Measurements from ENCODE around the gene POLR2L.

POLR2L gene

DNA sequence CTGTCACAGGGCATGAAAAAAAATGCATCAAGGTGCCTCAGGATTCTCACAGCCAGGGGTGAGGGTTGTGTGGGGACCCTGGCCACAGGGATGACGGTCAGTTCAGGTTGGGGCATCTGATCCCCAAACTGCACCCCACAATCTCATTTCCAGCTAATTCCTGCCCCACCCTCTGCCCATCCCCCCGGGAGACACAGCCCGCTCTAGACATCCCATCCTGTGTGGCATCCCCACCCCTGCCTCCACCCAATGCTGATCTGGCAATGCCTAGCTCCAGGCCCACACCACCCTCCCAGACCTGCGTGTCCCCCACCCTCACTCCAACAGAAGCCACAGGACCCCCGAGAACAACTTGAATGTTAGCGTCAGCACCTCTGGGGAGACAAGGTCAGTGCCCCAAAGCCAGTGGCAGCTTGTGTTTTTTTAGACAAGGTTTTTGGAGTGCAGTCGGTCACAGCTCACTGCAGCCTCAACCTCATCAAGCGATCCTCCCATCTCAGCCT is 25.6 kb upstream of the POLR2L start:
- no peaks in the 10 kb centered on the region for H3K9me3 ChIP-seq (ENCODE audit: control insufficient read depth, insufficient read depth, low read length)
- no peak overlapping the region for H3K4me3 ChIP-seq (ENCODE audit: low read depth, low read length)
- H3K27me3 ChIP-seq (ENCODE audit: control insufficient read depth, insufficient read depth, low read length) = no peaks in the 10 kb centered on the region
- H3K36me3 ChIP-seq (ENCODE audit: control insufficient read depth, insufficient read depth, low read length) = peaks cover 47% of the 10 kb centered on the region
- H3K4me1 ChIP-seq (ENCODE audit: control insufficient read depth, insufficient read depth, low read length) = no peaks in the 10 kb centered on the region
- no peak overlapping the region for H3K9ac ChIP-seq (ENCODE audit: low read depth, low read length)

DNA sequence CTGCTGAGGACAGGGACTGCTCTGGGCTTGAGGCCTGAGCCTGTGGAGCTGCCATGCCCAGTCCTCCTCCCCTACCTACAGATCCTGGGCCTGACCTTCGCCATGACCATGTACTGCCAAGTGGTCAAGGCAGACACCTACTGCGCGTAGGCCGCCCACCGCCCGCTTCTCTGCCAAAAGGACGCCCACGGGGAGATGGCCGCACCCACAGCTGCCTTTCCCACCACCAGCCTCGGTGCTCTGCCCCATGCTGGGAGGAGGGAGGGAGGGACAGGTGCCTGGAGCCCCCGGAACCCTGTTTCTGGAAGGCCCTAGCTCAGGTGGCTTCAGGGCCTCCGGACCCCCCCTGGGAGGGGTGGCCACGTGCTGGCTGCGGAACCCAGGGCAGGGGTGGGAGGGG is 24.2 kb upstream of the POLR2L start:
- no peak overlapping the region for H3K9ac ChIP-seq (ENCODE audit: low read depth, low read length)
- H3K4me1 ChIP-seq (ENCODE audit: control insufficient read depth, insufficient read depth, low read length) = no peaks in the 10 kb centered on the region
- peaks cover 41% of the 10 kb centered on the region for H3K36me3 ChIP-seq (ENCODE audit: control insufficient read depth, insufficient read depth, low read length)
- no peaks in the 10 kb centered on the region for H3K27me3 ChIP-seq (ENCODE audit: control insufficient read depth, insufficient read depth, low read length)
- H3K9me3 ChIP-seq (ENCODE audit: control insufficient read depth, insufficient read depth, low read length) = no peaks in the 10 kb centered on the region
- H3K4me3 ChIP-seq (ENCODE audit: low read depth, low read length) = no peak overlapping the region

DNA sequence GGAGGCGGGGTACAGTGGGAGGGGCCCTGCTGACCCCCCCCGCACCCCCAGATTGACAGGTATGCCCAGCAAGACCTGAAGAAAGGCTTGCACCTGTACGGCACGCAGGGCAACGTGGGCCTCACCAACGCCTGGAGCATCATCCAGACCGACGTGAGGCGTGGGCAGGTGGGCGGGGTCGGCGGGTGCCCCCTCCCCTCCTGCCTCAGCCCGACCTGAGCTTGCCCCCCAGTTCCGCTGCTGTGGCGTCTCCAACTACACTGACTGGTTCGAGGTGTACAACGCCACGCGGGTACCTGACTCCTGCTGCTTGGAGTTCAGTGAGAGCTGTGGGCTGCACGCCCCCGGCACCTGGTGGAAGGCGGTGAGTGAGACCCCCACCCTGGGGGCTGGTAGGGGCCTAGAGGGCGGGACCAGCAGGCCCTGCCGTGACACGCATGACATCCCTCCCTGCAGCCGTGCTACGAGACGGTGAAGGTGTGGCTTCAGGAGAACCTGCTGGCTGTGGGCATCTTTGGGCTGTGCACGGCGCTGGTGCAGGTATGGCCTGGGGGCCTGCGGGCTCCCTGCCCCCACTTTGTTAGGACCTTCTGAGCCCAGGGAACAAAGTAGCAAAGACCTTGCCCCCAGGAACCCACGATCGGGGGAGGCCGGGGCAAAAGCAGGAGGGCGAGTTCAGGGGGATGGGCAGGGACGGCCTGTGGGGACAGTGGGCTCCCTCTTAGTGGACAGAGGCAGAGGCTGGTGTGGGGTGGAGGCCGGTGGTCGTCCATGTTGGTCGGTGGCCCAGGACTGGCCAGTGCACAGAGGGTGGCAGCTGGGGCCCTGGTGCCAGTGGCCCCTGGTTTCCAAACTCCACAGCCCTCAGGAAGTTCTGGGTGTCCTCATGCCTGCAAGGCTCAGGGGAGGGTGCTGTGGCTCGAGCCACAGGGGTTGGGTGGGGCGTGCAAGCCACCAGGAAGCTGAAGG is 23.4 kb upstream of the POLR2L start:
- H3K27me3 ChIP-seq (ENCODE audit: control insufficient read depth, insufficient read depth, low read length) = no peaks in the 10 kb centered on the region
- peaks cover 37% of the 10 kb centered on the region for H3K36me3 ChIP-seq (ENCODE audit: control insufficient read depth, insufficient read depth, low read length)
- no peaks in the 10 kb centered on the region for H3K4me1 ChIP-seq (ENCODE audit: control insufficient read depth, insufficient read depth, low read length)

DNA sequence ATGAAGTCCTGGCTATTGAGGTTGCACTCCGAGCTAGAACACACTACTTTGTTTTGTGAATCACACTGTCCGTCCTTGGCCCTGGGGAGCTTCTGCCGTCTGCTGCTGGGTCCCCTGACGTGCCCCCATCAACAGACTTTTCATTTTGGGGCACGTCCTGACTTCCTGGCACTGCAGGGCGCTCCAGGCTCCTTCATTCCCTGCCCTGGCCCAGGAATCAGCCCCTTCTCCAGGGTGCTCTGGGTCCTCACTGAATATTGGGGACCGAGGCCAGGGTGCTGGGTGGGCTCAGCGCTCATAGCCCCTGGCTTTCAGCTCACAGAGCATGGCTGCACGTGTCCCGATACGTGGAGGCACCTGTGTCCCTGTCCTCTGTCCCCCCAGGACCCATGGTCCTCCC is 22.6 kb upstream of the POLR2L start:
- H3K36me3 ChIP-seq (ENCODE audit: control insufficient read depth, insufficient read depth, low read length) = peaks cover 34% of the 10 kb centered on the region
- no peaks in the 10 kb centered on the region for H3K9me3 ChIP-seq (ENCODE audit: control insufficient read depth, insufficient read depth, low read length)
- no peak overlapping the region for H3K4me3 ChIP-seq (ENCODE audit: low read depth, low read length)
- H3K27me3 ChIP-seq (ENCODE audit: control insufficient read depth, insufficient read depth, low read length) = no peaks in the 10 kb centered on the region
- H3K4me1 ChIP-seq (ENCODE audit: control insufficient read depth, insufficient read depth, low read length) = no peaks in the 10 kb centered on the region
- H3K9ac ChIP-seq (ENCODE audit: low read depth, low read length) = no peak overlapping the region

More for the DNA sequence above, 23.4 kb upstream of the POLR2L start:
- no peaks in the 10 kb centered on the region for H3K9me3 ChIP-seq (ENCODE audit: control insufficient read depth, insufficient read depth, low read length)
- no peak overlapping the region for H3K4me3 ChIP-seq (ENCODE audit: low read depth, low read length)
- H3K9ac ChIP-seq (ENCODE audit: low read depth, low read length) = no peak overlapping the region

DNA sequence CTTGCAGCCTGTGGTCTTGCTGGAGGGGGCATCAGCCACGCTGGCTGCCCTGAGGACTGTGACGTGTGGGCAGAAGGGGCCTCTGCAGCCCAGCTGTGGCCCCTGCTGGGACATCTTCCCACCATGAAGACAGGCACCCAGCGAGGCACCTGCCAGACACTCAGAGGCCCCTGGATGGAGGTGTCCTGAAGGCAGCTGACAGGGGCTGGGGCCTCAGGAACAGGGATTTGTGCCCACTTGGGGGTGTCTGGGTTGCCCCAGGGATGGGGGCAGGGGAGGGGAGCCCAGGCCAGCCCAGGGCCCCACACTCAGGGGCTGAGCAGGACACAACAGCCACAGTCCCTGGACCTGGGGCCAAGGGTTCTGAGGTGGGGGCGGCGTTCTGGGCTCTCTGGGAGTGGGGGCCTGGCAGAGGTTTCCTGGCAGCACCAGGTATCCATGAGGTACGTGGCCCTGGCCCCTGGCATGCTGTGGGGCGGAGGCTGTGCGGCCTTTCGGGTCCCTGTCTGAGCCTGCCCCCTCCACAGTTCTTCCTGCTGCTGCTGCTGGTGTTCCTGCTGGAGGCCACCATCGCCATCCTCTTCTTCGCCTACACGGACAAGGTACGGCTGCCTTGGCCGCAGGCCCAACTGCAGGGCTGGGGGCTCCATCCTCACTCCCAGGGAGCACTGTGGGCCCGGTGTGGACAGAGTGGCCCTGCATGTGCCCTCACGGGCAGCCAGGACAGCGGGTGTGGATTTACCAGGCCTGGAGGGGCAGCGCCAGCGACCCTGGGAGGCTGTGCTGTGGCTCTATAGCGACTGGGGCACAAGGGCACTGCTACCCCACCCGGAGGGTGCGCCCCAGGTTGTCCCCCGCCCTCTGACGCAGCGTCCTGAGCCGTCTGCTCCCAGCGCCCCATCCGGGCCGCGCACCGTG is 21.8 kb upstream of the POLR2L start:
- H3K36me3 ChIP-seq (ENCODE audit: control insufficient read depth, insufficient read depth, low read length) = peaks cover 32% of the 10 kb centered on the region
- H3K27me3 ChIP-seq (ENCODE audit: control insufficient read depth, insufficient read depth, low read length) = no peaks in the 10 kb centered on the region
- no peaks in the 10 kb centered on the region for H3K9me3 ChIP-seq (ENCODE audit: control insufficient read depth, insufficient read depth, low read length)
- H3K4me3 ChIP-seq (ENCODE audit: low read depth, low read length) = no peak overlapping the region
- no peak overlapping the region for H3K9ac ChIP-seq (ENCODE audit: low read depth, low read length)
- H3K4me1 ChIP-seq (ENCODE audit: control insufficient read depth, insufficient read depth, low read length) = no peaks in the 10 kb centered on the region

DNA sequence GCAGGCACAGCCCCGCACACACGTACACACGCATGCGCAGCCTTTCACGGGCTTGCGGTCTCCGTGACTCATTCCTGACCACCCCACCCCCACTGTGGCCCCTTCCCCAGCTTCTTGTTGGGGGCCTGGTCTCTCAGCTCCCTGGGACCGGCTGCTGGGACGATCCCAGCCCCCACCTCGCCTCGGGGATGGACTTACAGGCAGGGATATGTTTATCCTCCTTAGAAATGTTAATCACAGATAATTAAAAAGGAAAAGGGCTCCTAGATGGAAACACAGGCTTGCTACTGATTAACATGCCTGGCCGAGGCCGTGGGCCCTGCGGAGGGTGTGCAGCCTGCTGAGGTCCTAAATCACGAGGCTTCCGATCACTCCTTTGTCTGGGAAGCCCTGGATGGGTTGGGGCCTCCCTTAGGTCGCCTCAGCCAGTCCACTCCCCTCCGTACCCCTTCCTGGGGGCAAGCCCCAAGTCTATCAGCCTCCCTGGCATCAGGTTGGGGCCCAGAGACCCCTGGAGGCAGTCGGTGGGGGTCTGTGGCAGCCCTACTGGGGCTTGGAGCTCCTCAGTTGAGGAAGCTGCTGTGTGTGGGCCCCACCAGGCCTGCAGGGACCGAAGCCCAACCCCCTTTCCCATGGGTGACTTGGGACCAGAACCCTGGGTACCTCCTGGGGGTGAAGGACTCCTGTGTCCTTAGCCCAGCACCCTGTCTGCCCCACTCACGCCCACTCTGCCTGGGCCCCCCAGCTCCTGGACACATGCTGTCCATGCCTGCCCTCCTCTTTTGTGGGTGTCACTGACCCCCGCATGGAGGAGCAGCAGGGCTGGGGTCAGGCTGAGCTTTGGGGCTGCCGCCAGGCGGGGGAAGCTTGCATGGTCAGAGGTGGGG is 20.9 kb upstream of the POLR2L start:
- Histone ChIP-seq H3K9ac (ENCODE audit: low read depth, low read length) (peak overlapping the region; percentile 5), H3K36me3 (ENCODE audit: control insufficient read depth, insufficient read depth, low read length) (peaks cover 29% of the 10 kb centered on the region), H3K9me3 (ENCODE audit: control insufficient read depth, insufficient read depth, low read length) (no peaks in the 10 kb centered on the region), H3K4me3 (ENCODE audit: low read depth, low read length) (peak overlapping the region; percentile 8), H3K4me1 (ENCODE audit: control insufficient read depth, insufficient read depth, low read length) (no peaks in the 10 kb centered on the region), H3K27me3 (ENCODE audit: control insufficient read depth, insufficient read depth, low read length) (no peaks in the 10 kb centered on the region)

DNA sequence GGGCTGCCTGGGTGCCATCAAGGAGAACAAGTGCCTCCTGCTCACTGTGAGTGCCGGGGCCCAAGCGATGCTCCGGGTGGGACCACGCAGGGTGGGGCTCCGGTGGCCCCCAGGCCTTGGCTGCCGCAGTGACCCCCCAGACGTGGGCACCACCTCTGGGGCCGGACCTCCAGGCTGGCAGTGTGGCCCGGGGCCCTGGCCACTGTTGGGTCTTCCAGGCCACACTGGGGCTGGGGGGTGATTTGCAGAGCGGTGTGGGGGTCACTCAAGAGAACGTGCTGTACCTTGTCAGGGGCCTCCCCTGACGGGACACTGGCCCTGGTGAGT is 20.3 kb upstream of the POLR2L start:
- H3K27me3 ChIP-seq (ENCODE audit: control insufficient read depth, insufficient read depth, low read length) = no peaks in the 10 kb centered on the region
- no peaks in the 10 kb centered on the region for H3K4me1 ChIP-seq (ENCODE audit: control insufficient read depth, insufficient read depth, low read length)
- H3K9ac ChIP-seq (ENCODE audit: low read depth, low read length) = peak overlapping the region; percentile 5
- peaks cover 29% of the 10 kb centered on the region for H3K36me3 ChIP-seq (ENCODE audit: control insufficient read depth, insufficient read depth, low read length)
- no peaks in the 10 kb centered on the region for H3K9me3 ChIP-seq (ENCODE audit: control insufficient read depth, insufficient read depth, low read length)
- H3K4me3 ChIP-seq (ENCODE audit: low read depth, low read length) = peak overlapping the region; percentile 32

DNA sequence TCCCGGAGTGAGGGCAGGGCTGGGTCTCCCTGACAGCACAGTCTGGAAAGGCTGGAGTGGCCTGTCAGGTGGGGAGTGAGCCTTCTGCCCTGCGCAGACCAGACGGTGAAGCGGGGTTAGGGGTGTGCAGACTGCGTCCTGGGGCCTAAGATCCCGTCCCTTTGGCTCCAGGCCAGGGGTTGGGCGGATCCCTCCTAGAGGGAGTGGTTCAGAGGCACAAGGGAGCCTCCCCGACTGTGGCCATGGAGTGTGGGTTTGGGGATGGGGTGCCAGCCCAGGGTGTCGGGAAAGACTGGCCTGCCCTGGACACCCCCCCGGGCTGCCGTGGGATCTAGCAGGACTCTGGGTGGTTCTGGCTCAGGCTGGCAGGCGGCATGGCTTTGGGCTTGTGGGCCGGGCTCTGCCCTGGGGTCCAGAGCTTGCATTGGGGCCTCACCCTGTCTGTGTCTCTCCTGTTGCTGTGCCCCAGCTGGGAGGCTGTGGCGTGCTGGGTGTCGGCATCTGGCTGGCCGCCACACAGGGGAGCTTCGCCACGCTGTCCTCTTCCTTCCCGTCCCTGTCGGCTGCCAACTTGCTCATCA is 19.8 kb upstream of the POLR2L start:
- Histone ChIP-seq H3K4me3 (ENCODE audit: low read depth, low read length) (peak overlapping the region; percentile 32), H3K9ac (ENCODE audit: low read depth, low read length) (no peak overlapping the region), H3K9me3 (ENCODE audit: control insufficient read depth, insufficient read depth, low read length) (no peaks in the 10 kb centered on the region), H3K36me3 (ENCODE audit: control insufficient read depth, insufficient read depth, low read length) (peaks cover 28% of the 10 kb centered on the region), H3K4me1 (ENCODE audit: control insufficient read depth, insufficient read depth, low read length) (no peaks in the 10 kb centered on the region), H3K27me3 (ENCODE audit: control insufficient read depth, insufficient read depth, low read length) (no peaks in the 10 kb centered on the region)

DNA sequence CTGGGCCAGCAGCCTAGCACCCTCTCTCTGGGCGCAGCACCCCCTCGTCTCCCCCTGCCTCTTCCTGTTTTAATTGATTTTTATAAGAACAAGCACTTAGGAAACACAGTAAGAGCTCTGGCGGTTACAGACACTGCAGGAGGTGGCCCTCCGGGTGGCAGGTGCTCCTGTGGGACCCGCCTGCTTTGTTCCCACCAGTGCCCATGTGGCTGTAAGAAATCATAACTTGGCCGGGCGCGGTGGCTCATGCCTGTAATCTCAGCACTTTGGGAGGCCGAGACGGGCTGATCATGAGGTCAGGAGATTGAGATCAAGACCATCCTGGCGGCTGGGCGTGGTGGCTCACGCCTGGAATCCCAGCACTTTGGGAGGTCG is 18.8 kb upstream of the POLR2L start:
- H3K9ac ChIP-seq (ENCODE audit: low read depth, low read length) = no peak overlapping the region
- H3K9me3 ChIP-seq (ENCODE audit: control insufficient read depth, insufficient read depth, low read length) = no peaks in the 10 kb centered on the region
- H3K36me3 ChIP-seq (ENCODE audit: control insufficient read depth, insufficient read depth, low read length) = peaks cover 24% of the 10 kb centered on the region
- H3K4me3 ChIP-seq (ENCODE audit: low read depth, low read length) = no peak overlapping the region
- H3K4me1 ChIP-seq (ENCODE audit: control insufficient read depth, insufficient read depth, low read length) = no peaks in the 10 kb centered on the region
- no peaks in the 10 kb centered on the region for H3K27me3 ChIP-seq (ENCODE audit: control insufficient read depth, insufficient read depth, low read length)

DNA sequence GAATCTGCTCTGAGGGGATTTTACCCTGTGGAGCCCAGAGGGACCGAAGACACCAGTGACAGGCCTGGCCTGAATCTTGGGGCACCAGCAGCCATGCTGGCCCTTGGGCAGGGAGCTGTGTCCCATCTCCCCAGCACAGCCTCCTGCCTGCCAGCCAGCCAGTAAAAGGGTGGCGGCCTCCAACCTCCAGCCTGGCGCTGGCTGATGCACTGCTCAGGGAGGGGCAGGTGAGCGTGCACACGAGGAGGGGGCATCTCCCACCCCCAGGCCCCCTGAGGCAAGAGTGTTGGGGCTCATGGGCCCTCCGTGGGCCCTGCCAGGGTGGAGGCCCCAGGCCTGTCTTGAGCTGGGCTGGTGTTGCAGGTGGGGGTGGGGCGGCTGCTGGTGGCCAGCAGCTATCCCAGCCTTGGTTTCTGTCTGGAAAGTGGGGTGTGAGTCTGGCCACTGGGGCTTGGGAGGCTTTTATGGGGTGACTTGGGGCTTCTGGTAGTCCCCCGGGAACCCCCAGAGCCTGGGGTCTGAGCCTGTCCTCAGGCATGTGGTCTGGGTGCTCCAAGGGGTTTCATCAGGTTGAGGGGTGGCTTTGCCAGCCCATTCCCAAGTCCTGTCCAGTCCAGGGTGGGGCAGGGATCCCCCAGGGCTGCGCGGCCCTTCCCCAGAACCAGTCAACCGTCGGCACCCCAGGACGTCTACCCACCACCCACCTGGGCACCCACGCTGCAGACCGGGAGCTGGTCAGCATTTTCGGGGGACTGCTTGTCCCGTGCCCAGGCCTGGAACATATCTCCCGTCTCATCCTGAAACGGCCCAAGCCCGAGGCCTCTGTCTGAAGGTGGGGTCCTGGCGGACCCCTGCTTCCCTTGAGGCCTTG is 18.1 kb upstream of the POLR2L start:
- Histone ChIP-seq H3K9me3 (ENCODE audit: control insufficient read depth, insufficient read depth, low read length) (no peaks in the 10 kb centered on the region), H3K4me1 (ENCODE audit: control insufficient read depth, insufficient read depth, low read length) (no peaks in the 10 kb centered on the region), H3K9ac (ENCODE audit: low read depth, low read length) (no peak overlapping the region), H3K4me3 (ENCODE audit: low read depth, low read length) (no peak overlapping the region), H3K36me3 (ENCODE audit: control insufficient read depth, insufficient read depth, low read length) (peaks cover 20% of the 10 kb centered on the region), H3K27me3 (ENCODE audit: control insufficient read depth, insufficient read depth, low read length) (no peaks in the 10 kb centered on the region)

Measured in iPS-15b (cell line).